ENCODE results near the gene GNPDA1. TPM values are rescaled to one million over a fixed set of nuclear protein-coding genes. Genes with fewer than 3 reads are reported as not detected.

GNPDA1 gene
- polyA plus RNA-seq, 3 donors, result 14.6 to 47.6 (median 24.3) TPM

DNA sequence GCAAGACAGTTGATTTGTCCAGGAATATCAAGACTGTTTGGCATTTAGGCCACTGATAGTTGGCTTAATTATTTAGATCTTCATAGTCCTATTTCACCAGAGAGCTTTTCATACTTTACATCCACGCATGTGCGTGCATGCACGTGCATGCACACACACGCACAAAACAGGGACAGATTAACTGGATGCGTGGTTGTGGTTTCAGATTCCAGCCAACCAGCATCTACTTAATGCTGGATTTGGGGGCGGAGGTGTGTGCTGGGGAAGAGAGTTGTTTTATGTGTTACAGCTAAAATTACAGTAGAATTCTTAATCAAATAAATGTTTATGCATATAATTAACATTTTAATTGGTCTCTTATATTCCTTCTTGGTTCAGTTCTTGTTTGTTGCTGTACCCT, 36.7 kb downstream of the GNPDA1 start:
- no peak overlapping the region for H3K9ac ChIP-seq (ENCODE audit: insufficient read depth, low read length, poor library complexity, severe bottlenecking)
- peaks cover 70 to 87% of the 10 kb centered on the region in 2 donors for H3K36me3 ChIP-seq (replicated peaks in 1 of 2; ENCODE audit: control insufficient read depth in 1 of 2, insufficient read depth in 2 of 2, low read length in 2 of 2)
- peak overlapping the region in 1 of 7 donors; percentile 72 for H3K27ac Mint-ChIP-seq
- no peaks in the 10 kb centered on the region for H3K27me3 ChIP-seq (ENCODE audit: control insufficient read depth in 2 of 2, insufficient read depth in 2 of 2, low read length in 2 of 2)
- 100% methylated on average over 1 of the region's 6 CpGs for WGBS (ENCODE audit: insufficient coverage)
- no peaks in the 10 kb centered on the region for H3K4me1 ChIP-seq (ENCODE audit: control insufficient read depth in 1 of 2, insufficient read depth in 2 of 2, low read length in 2 of 2)
- H3K79me2 ChIP-seq (ENCODE audit: insufficient read depth, low read length), result peaks cover 22% of the 10 kb centered on the region
- peaks cover 60 to 84% of the 10 kb centered on the region in 2 donors for H3K36me3 Mint-ChIP-seq
- no peak overlapping the region for H3K4me3 ChIP-seq (replicated peaks in 1 of 3; ENCODE audit: low read depth in 2 of 3, low read length in 3 of 3)
- no peak overlapping the region for H2AFZ ChIP-seq (ENCODE audit: insufficient read depth, low read depth, low read length, poor library complexity, severe bottlenecking)
- intact Hi-C loops (cut with micrococcal nuclease), result no loop called here
- TF ChIP-seq, protein P1, sequence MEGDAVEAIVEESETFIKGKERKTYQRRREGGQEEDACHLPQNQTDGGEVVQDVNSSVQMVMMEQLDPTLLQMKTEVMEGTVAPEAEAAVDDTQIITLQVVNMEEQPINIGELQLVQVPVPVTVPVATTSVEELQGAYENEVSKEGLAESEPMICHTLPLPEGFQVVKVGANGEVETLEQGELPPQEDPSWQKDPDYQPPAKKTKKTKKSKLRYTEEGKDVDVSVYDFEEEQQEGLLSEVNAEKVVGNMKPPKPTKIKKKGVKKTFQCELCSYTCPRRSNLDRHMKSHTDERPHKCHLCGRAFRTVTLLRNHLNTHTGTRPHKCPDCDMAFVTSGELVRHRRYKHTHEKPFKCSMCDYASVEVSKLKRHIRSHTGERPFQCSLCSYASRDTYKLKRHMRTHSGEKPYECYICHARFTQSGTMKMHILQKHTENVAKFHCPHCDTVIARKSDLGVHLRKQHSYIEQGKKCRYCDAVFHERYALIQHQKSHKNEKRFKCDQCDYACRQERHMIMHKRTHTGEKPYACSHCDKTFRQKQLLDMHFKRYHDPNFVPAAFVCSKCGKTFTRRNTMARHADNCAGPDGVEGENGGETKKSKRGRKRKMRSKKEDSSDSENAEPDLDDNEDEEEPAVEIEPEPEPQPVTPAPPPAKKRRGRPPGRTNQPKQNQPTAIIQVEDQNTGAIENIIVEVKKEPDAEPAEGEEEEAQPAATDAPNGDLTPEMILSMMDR (IDR thresholded peaks at IDR 0.05), result no peak
- H3K27ac ChIP-seq (ENCODE audit: low read depth in 1 of 2, low read length in 2 of 2), result no peak overlapping the region
- DNase-seq, result no peak
- peaks cover 4% of the 10 kb centered on the region for H3K4me1 Mint-ChIP-seq
- H3K27me3 Mint-ChIP-seq (ENCODE audit: low read depth in 3 of 3), result no peaks in the 10 kb centered on the region
- peaks cover 5% of the 10 kb centered on the region for H4K20me1 ChIP-seq (ENCODE audit: insufficient read depth, low read length)
- H3K9me3 Mint-ChIP-seq, result no peaks in the 10 kb centered on the region
- no peak overlapping the region for H3K4me3 Mint-ChIP-seq
- no peaks in the 10 kb centered on the region for H3K9me3 ChIP-seq (replicated peaks in 1 of 2; ENCODE audit: control insufficient read depth in 1 of 2, insufficient read depth in 1 of 2, low read length in 2 of 2)
- no peak overlapping the region for H3K4me2 ChIP-seq (replicated peaks; ENCODE audit: extremely low read depth, low read length, poor library complexity, severe bottlenecking)

DNA sequence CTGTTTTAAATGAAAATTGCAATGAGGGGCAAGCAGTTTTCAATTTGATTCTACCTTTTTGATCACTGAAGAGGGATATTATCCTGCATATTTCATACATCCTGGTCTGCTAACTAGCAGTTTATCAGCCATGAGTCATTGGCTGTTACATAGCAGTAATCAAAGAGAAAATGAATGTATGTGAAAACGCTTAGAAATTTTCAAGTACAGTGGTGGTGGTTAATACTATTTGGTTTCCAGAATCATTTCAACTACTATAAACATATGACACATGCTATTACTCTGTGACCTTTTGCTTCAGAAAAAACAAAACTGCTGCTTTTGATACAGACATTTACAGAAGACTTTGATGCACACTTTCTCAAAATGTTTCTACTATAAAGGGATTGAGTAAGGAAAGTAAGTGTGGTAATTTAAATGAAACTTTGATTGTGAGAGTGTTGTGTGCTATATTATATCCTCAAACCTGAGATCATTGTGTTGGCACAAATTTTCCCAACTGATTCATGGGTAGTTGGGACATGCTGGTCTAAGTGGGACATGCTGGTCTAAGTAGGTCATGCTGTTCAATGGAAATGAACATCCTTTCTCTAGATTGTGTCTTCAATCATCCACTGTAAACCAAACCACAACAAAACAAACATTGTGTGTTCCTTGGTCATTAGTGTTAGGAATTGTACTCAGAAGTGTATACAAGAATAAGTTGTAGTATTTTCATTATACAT, 38.8 kb downstream of the GNPDA1 start:
- Histone ChIP-seq H4K20me1 (ENCODE audit: insufficient read depth, low read length) (peaks cover 5% of the 10 kb centered on the region), H3K27me3 (ENCODE audit: control insufficient read depth in 2 of 2, insufficient read depth in 2 of 2, low read length in 2 of 2) (no peaks in the 10 kb centered on the region), H3K27ac (ENCODE audit: low read depth in 1 of 2, low read length in 2 of 2) (no peak overlapping the region), H3K4me3 (replicated peaks in 1 of 3; ENCODE audit: low read depth in 2 of 3, low read length in 3 of 3) (no peak overlapping the region), H3K9ac (ENCODE audit: insufficient read depth, low read length, poor library complexity, severe bottlenecking) (no peak overlapping the region), H3K9me3 (replicated peaks in 1 of 2; ENCODE audit: control insufficient read depth in 1 of 2, insufficient read depth in 1 of 2, low read length in 2 of 2) (no peaks in the 10 kb centered on the region), H3K4me1 (ENCODE audit: control insufficient read depth in 1 of 2, insufficient read depth in 2 of 2, low read length in 2 of 2) (peaks cover 15 to 17% of the 10 kb centered on the region in 2 donors), H3K79me2 (ENCODE audit: insufficient read depth, low read length) (peaks cover 37% of the 10 kb centered on the region), H2AFZ (ENCODE audit: insufficient read depth, low read depth, low read length, poor library complexity, severe bottlenecking) (no peak overlapping the region), H3K36me3 (replicated peaks in 1 of 2; ENCODE audit: control insufficient read depth in 1 of 2, insufficient read depth in 2 of 2, low read length in 2 of 2) (peaks cover 54 to 66% of the 10 kb centered on the region in 2 donors), H3K4me2 (replicated peaks; ENCODE audit: extremely low read depth, low read length, poor library complexity, severe bottlenecking) (no peak overlapping the region)
- Mint-ChIP-seq H3K36me3 (peaks cover 44 to 66% of the 10 kb centered on the region in 2 donors), H3K27ac (no peak overlapping the region), H3K27me3 (ENCODE audit: low read depth in 3 of 3) (peaks cover 0 to 2% (median 0%) of the 10 kb centered on the region in 3 donors), H3K4me1 (peaks cover 19% of the 10 kb centered on the region), H3K9me3 (no peaks in the 10 kb centered on the region), H3K4me3 (no peak overlapping the region)
- no peak for DNase-seq
- no CpG with 5 or more reads among the region's 1 CpG for WGBS (ENCODE audit: insufficient coverage)
- intact Hi-C loops (cut with micrococcal nuclease), result no loop called here
- TF ChIP-seq, protein P1 (IDR thresholded peaks at IDR 0.05), result no peak
